H1 (cell line): ENCODE data around the gene FAM120B. TPM values are rescaled to one million over a fixed set of nuclear protein-coding genes. Genes with fewer than 3 reads are reported as not detected.

Experiments used
- ATF2 ChIP-seq: IDR thresholded peaks from 2 replicates; pipeline ENCODE4 v1.6.1; 2012; ENCODE audit warnings: low read length, inconsistent platforms
- BCL11A ChIP-seq, 2 experiments: IDR thresholded peaks; one replicate each; pipeline ENCODE4 v1.6.1; 2011; ENCODE audit warnings: low read depth in 2 of 2, low read length in 2 of 2, mild to moderate bottlenecking in 2 of 2
- HDAC2 ChIP-seq, 2 experiments: fragments of 300-600 bp in 1 of 2; sonication (generic) in 1 of 2; IDR thresholded peaks; 2 replicates each; pipeline ENCODE4 v1.6.1; 2011 to 2012; ENCODE audit warnings: low read depth in 2 of 2, low read length in 2 of 2, mild to moderate bottlenecking in 2 of 2, moderate library complexity in 2 of 2, borderline replicate concordance in 1 of 2, inconsistent platforms in 1 of 2
- HDAC6 ChIP-seq: IDR thresholded peaks from one replicate; pipeline ENCODE4 v1.7.1; 2012; ENCODE audit warnings: low read depth, mild to moderate bottlenecking, inconsistent platforms, low read length, moderate library complexity
- KDM4A ChIP-seq: IDR thresholded peaks from one replicate; pipeline ENCODE4 v1.7.1; 2012; ENCODE audit warnings: low read depth, mild to moderate bottlenecking, moderate library complexity, low read length, inconsistent platforms; ENCODE audit not compliant: severe bottlenecking
- SIN3A ChIP-seq, 2 experiments: IDR thresholded peaks in 1 of 2; conservative IDR thresholded peaks in 1 of 2; 2 replicates each; pipeline ENCODE4 v1.6.1; 2011 to 2012; ENCODE audit warnings: low read length in 2 of 2, improper control_type of control experiment in 1 of 2, low read depth in 1 of 2, mild to moderate bottlenecking in 1 of 2
- SIRT6 ChIP-seq: IDR thresholded peaks from one replicate; pipeline ENCODE4 v1.7.1; 2012; ENCODE audit warnings: low read length, inconsistent platforms
- TAF1 ChIP-seq: IDR thresholded peaks from 2 replicates; pipeline ENCODE4 v1.6.1; 2011; ENCODE audit warnings: mild to moderate bottlenecking, low read depth, low read length
- USF2 ChIP-seq: IDR thresholded peaks from 2 replicates; pipeline ENCODE4 v1.6.1; 2011; ENCODE audit warnings: low read length, improper control_type of control experiment
- polyA plus RNA-seq, 7 experiments: library from polyadenylated mRNA; depleted of rRNA in 3 of 7; stranded (reverse) in 5 of 7; unstranded in 2 of 7; fragments of >200 nt in 5 of 7; fragments of 200-250 nt in 2 of 7; gene quantifications; 1 replicate in 5 of 7; 2 replicates in 1 of 7; 4 replicates in 1 of 7; pipeline versions ENCODE4 v1.2.1 to v1.2.3, GENCODE V29; 2011 to 2013; ENCODE audit warnings: missing spikeins in 2 of 7, mixed read lengths in 2 of 7
- total RNA-seq: library from RNA; stranded (reverse); fragmentation: NEBNext Ultra II Directional; extraction: Animal tissue kit (Norgen Biotek cat#: 25700); gene quantifications from 2 replicates; pipeline ENCODE4 v1.2.1, GENCODE V29; 2021

Gene FAM120B
- total and polyA plus RNA-seq, 2 of the 8 experiments (the other 6 are each of a cell fraction or from before 2014, with no cell fraction given): 5.1 to 12.5 TPM

DNA sequence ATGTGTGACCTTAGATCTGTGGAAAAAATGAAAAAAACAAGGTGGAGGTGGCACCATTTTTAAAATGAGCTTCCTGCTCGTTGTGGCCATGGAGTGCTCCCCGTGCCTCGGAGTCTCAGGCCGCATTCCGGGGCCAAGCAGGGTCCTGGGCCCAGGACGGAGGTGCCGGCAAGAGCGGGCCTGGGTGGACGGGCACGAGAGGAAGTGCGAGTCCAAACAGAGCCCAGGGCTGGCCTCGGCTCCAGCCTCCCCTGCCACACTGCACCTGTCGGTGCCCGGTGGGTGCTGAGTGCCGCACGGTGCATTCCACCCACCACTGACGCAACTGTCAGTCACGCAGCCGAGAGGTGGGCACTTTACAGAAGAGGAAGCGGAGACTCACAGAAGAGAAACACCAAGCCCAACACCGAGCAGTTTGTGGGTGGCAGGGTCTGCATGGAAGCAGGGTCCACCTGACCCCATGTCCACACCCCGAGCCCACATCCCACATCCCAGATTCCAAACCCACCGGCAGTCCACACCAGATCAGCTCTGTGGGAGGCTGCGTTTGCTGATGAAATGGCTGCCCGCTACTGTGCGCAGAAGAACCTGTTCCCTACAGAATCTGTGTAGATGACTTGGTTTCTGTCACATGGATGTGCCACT lies 148.9 kb downstream of the FAM120B start (continued):
- TF ChIP-seq ATF2 (no peak), TAF1 (no peak), BCL11A (IDR thresholded peaks at IDR 0.05; ENCODE audit: low read depth in 2 of 2, low read length in 2 of 2) (no peak), HDAC6 (no peak), SIRT6 (no peak), USF2 (no peak), SIN3A (conservative IDR thresholded peaks at IDR 0.05 in 1 of 2, IDR thresholded peaks at IDR 0.05 in 1 of 2; ENCODE audit: low read depth in 1 of 2, low read length in 2 of 2) (no peak), KDM4A (no peak), HDAC2 (IDR thresholded peaks at IDR 0.05; ENCODE audit: borderline replicate concordance in 1 of 2, low read depth in 2 of 2, low read length in 2 of 2) (no peak)
- TF ChIP-seq, all 59 proteins: peak for 0
